HG02970 (cell line): ENCODE results near the gene PCYT2.
A peak's percentile ranks its signal among the peaks of the same experiment; 100 is the strongest.

ENCODE experiments used
- ATAC-seq: cut with Tn5 transposase; IDR thresholded peaks from one replicate; pipeline ENCODE4 v1.9.1; 2021; ENCODE audit warnings: mild to moderate bottlenecking, moderate library complexity, moderate number of reproducible peaks; ENCODE audit not compliant: unreplicated experiment, low FRiP score

Gene PCYT2

GRCh38 chr17:81859906-81860755, 51.1 kb downstream of the PCYT2 start, which contains the start of gene P4HB:
TSS of gene P4HB (minus strand) at chr17:81860535. CDS start at chr17:81860471, 64 bp downstream.
- peak; percentile 6 for ATAC-seq

DNA sequence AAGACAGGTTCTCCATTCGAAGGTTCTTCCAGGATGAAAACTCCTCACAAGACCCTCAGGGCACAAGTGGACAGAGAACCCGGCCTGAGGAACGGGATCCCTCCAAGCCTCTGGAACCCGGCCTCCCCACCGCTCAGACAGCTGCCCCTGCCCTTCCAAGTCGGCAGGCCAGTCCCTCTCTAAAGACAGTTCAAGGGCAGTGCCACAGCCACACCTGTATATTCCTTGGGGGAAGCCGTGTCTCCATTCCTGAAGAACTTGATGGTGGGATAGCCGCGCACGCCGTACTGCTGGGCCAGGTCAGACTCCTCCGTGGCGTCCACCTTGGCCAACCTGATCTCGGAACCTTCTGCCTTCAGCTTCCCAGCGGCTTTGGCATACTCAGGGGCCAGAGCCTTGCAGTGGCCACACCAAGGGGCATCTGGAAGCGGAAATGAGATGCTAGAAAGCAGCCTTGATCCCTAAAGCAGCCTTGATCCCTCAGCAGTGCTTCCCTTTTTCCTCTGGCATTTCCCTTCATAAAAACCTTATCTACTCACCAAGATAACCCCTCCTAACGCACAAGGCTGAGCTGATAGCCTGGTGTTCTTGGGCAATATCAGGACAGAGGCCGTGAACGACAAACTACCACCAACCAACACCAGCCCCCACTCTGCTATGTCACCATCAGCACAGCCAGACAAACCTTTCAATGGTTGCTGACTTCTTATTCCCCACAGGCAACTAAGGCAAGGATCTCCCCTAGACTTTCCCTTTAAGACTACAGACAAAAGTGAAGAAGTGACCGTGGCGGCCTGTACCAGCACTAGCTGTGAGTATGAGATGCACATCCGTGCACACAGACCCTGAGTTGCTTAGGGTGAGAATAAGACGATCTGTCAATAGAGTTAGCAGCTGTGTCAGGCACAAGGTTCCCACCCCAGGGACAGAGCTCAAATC, 52.0 kb downstream of the PCYT2 start:
- no peak for ATAC-seq

GRCh38 chr17:81858170-81858966, 52.8 kb downstream of the PCYT2 start:
- no peak for ATAC-seq

- ATAC-seq = no peak
Measured at GRCh38 chr17:81854974-81855774, 56.0 kb downstream of the PCYT2 start.

DNA sequence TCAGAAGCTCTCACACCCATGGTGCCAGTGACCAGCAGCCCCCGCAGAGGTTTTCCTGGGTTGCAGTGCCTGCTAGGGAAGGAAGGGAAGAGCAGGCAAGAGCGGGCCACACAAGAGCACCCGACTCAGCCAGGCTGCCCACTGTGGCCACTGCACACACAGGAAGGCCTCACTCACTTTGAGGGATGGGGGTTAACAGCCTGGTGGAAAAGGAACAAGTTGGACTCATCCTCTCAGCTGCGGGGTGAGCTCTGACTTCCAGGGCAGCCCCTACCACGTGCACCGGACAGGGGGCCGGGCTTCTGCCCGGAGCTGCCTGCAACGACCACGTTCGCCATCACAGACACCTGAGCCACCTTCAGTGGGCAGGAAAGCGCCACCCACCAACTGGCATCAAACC, 59.0 kb downstream of the PCYT2 start:
- ATAC-seq = no peak

DNA sequence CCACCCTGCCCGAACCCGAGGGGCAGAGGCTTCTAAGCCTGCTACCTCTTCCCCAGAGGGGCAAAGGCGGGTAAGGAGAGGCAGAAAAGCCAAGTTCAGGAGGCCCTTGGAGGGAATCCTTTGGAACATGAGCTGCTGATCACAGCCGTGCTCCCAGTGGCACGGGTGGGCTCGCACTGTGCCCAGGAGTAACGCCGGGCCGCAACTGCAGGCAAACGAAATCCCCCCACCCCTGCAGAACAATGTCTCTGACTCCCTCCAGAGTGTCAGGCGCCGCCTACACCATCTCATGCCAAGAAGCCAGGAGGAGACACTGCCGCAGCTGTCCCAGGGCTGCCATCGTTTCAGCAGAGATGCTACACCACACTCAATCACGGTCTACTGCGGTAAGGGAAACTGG, 59.8 kb downstream of the PCYT2 start:
- ATAC-seq = no peak
